GM12875 (cell line): ENCODE measurements around the gene SHISAL1.
"Not testable (repeated sequence)": the region's sequence is repeated elsewhere in the genome, so short reads cannot be mapped to it uniquely, and the experiment has no call there.

Source experiments
- H3K4me3 ChIP-seq: one replicate; pipeline ENCODE4 v1.5.1; 2011; ENCODE audit warnings: low read depth, low read length, control low read depth
- TF ChIP-seq, protein P1 (sequence below): IDR thresholded peaks from 2 replicates; pipeline ENCODE4 v1.5.1; 2011; ENCODE audit warnings: low read depth, mild to moderate bottlenecking, control low read depth, inconsistent platforms, low read length, moderate library complexity, borderline replicate concordance; ENCODE audit not compliant: insufficient read depth

Gene SHISAL1

DNA sequence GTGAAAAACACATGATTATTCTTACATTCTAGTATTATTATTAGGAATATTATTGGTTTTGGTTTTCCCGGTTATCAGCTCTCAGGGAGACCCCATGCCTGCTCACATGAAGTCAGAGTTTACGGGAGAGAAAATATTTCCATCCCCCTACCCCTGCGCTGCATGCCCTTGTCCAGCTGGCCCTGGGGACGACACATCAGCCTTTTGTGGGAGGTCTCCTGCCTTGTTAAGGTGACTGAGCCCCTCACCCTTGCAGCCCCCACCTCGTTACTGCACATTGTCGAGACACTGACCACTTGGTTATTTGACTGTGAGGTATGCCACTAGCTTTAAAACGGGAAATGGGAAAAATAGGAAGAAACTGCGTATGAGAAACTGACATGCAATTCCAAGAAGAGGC, 69.0 kb downstream of the SHISAL1 start:
- no peak overlapping the region for H3K4me3 ChIP-seq
- TF ChIP-seq, protein P1, sequence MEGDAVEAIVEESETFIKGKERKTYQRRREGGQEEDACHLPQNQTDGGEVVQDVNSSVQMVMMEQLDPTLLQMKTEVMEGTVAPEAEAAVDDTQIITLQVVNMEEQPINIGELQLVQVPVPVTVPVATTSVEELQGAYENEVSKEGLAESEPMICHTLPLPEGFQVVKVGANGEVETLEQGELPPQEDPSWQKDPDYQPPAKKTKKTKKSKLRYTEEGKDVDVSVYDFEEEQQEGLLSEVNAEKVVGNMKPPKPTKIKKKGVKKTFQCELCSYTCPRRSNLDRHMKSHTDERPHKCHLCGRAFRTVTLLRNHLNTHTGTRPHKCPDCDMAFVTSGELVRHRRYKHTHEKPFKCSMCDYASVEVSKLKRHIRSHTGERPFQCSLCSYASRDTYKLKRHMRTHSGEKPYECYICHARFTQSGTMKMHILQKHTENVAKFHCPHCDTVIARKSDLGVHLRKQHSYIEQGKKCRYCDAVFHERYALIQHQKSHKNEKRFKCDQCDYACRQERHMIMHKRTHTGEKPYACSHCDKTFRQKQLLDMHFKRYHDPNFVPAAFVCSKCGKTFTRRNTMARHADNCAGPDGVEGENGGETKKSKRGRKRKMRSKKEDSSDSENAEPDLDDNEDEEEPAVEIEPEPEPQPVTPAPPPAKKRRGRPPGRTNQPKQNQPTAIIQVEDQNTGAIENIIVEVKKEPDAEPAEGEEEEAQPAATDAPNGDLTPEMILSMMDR = no peak

DNA sequence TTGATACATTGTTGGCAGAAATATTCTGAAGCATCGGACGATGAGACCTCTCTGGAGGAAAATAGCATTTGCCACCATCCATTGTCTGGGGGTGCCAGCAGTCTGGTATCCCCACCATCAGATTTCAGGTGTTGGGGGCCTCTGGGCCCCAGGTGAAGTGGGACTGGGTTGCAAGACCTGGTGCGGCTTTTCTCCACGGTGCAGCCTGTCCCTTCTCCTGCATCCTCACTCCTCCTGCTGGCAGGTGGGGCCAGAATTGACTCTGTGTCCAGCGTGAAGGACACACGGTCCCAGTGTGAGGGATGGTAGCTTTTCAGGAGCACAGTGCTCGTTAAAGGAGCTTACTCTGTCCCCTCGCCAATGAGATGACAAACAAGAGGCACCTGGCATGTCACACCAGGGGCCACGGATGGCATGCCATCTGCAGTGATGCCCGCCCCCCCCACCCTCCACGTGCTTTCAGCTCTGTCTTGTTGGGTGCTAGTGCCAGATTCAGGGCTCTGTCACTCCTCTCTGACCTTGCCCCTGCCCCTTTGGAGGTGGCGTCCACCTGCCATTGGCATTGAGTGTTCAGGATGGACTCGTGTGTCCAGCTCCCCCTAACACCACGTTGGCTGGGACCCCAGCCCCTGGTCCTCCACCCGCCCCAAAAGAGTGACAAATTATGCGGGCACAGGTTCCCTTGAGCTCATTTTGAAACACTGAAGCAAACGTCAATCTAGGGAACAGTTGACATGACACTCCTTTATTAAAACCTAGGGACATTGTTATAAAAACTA, 69.6 kb downstream of the SHISAL1 start:
- TF ChIP-seq, protein P1 = no peak
- H3K4me3 ChIP-seq = no peak overlapping the region

DNA sequence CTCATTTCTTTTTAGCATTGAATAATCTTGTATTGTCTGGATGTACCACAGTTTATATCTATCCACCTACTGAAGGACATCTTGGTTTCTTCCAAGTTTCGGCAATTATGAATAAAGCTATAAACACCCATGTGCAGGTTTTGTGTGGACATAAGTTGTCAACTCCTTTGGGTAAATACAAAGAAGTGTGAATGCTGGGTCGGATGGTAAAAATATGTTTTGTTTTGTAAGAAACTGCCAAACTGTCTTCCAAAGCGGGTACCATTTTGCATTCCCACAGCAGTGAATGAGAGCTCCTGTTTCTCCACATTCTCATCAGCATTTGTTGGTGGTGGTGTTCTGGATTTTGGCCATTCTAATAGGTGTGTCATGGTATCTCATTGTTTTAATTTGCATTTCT, 71.6 kb downstream of the SHISAL1 start:
- not testable (repeated sequence) for H3K4me3 ChIP-seq

DNA sequence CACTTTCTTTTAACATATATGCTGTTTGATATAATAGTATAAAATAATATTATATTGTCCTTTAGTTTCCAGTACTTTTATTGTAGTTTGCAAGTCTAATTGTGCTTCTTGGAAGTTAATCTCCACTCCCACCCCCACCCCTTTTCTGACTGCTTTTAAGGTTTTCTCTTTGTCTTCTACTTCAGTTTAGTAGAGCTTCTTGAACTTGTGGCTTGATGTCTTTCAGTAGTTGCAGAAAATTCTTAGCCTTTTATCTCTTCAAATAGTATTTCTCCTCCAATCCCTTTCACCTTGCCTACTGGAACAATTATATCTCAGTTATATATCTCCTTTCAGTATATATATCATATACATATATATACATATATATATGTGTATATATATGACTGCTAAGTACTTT, 75.5 kb downstream of the SHISAL1 start:
- H3K4me3 ChIP-seq = no peak overlapping the region
- TF ChIP-seq, protein P1 = no peak

DNA sequence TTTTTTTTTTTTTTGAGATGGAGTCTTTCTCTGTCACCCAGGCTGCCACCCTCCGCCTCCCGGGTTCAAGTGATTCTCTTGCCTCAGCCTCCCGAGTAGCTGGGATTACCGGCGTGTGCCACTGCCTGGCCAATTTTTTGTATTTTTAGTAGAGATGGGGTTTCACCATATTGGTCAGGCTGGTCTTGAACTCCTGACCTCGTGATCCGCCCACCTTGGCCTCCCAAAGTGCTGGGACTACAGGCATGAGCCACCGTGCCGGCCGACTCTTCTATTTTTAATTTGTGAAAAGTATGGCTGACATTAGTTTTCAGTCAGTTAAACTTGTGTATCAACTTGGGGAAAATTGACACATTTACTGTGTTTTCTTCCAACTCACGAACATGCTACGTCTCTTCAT, 78.4 kb downstream of the SHISAL1 start:
- H3K4me3 ChIP-seq = not testable (repeated sequence)

DNA sequence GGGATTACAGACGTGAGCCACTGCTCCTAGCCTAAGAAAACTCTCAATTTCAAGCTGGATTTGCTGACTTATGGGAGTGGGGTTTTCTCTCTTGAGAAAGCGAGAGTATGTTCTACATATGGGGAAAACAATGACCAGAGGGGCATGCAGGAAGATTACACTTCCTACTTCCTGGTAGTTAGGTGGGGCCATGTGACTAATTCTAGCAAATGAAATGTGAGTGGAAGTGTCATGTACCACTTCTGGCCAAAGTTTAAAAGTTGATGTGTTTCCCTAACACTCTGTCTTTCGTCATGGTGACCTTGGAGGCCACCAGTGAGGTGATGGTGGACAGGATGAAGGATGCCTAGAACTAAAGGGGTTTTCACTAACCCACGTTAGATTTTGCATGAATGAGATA, 81.5 kb downstream of the SHISAL1 start:
- TF ChIP-seq, protein P1 = no peak
- H3K4me3 ChIP-seq = no peak overlapping the region

DNA sequence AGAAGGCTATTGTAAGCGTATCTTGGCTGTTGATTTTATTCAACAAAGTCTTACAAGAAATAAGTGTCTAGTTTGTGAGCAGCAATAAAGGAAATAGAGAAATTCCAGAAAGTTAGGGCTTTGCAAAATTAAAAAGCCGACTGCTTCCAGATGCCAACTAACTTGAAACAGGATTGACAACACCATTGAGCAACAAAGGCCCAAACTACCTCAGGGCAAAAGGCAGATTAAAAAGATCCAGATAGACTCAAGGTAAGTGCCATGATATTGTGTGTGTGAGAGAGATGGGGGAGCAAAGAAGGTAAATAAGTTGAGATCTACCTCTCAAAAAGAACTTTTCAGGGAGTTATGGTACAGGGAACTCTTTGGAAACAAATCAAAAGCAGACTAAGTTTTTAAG, 82.9 kb downstream of the SHISAL1 start:
- TF ChIP-seq, protein P1 = no peak
- no peak overlapping the region for H3K4me3 ChIP-seq

DNA sequence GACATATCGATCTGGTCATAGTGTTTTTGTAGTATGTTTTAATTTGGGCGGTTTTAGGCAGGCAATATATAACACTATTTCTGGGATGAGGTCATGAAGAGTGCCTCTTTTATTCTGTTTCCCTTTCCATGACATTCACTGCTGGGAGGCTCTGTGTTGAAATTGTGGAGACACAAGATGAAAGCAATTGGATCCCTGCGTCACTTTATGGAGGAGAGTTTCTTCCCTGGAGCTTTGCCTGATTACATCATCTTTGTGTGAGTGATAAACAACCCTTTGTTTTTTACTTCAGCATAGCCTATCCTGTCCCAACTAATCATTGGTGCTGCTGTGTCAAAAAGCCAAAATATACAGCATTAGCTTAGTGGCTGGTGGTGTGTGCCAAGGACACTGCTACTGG, 83.4 kb downstream of the SHISAL1 start:
- no peak overlapping the region for H3K4me3 ChIP-seq
- TF ChIP-seq, protein P1 = no peak
